CD4-positive, alpha-beta T cell treated with Interleukin-17A for 4 hours (primary cell): ENCODE measurements around the gene NPS.

Source experiments
- DNase-seq: peaks from one replicate; pipeline ENCODE4 v3.0.0-alpha.2; 2020; ENCODE audit warnings: mixed read lengths

NPS gene

GRCh38 chr10:127563718-127564553 is 14.8 kb downstream of the NPS start:
- DNase-seq: peak; percentile 17

- no peak for DNase-seq
Observed at GRCh38 chr10:127564644-127565043, 15.5 kb downstream of the NPS start.

GRCh38 chr10:127565583-127565982 is 16.5 kb downstream of the NPS start:
- DNase-seq: no peak

- DNase-seq: no peak
Observed at GRCh38 chr10:127569210-127569609, 20.1 kb downstream of the NPS start.

GRCh38 chr10:127570036-127570435 is 20.9 kb downstream of the NPS start:
- DNase-seq: no peak

- no peak for DNase-seq
Observed at GRCh38 chr10:127571386-127571785, 22.3 kb downstream of the NPS start.

- DNase-seq: no peak
Observed at GRCh38 chr10:127576051-127576450, 26.9 kb downstream of the NPS start.

- no peak for DNase-seq
Observed at GRCh38 chr10:127576740-127577161, 27.6 kb downstream of the NPS start.

- DNase-seq: no peak
Observed at GRCh38 chr10:127577376-127578258, 28.5 kb downstream of the NPS start.

- DNase-seq: no peak
Observed at GRCh38 chr10:127578259-127578960, 29.3 kb downstream of the NPS start.

GRCh38 chr10:127578961-127579305 is 29.8 kb downstream of the NPS start:
- no peak for DNase-seq

- DNase-seq: no peak
Observed at GRCh38 chr10:127579640-127580039, 30.5 kb downstream of the NPS start.

GRCh38 chr10:127580822-127581221 is 31.7 kb downstream of the NPS start:
- no peak for DNase-seq

- DNase-seq: no peak
Observed at GRCh38 chr10:127585519-127586023, 36.5 kb downstream of the NPS start.

- DNase-seq: no peak
Observed at GRCh38 chr10:127587668-127588365, 38.7 kb downstream of the NPS start.

GRCh38 chr10:127592586-127592985 is 43.5 kb downstream of the NPS start:
- DNase-seq: no peak

GRCh38 chr10:127600479-127600878 is 51.4 kb downstream of the NPS start:
- DNase-seq: no peak
